ENCODE data around the gene MAN2B1. TPM values are rescaled to one million over a fixed set of nuclear protein-coding genes. Genes with fewer than 3 reads are reported as not detected.
"Not testable (repeated sequence)": the region's sequence is repeated elsewhere in the genome, so short reads cannot be mapped to it uniquely, and the experiment has no call there.

Gene MAN2B1
- total RNA-seq, 1 donor from 2014 or later, result 134 TPM

DNA sequence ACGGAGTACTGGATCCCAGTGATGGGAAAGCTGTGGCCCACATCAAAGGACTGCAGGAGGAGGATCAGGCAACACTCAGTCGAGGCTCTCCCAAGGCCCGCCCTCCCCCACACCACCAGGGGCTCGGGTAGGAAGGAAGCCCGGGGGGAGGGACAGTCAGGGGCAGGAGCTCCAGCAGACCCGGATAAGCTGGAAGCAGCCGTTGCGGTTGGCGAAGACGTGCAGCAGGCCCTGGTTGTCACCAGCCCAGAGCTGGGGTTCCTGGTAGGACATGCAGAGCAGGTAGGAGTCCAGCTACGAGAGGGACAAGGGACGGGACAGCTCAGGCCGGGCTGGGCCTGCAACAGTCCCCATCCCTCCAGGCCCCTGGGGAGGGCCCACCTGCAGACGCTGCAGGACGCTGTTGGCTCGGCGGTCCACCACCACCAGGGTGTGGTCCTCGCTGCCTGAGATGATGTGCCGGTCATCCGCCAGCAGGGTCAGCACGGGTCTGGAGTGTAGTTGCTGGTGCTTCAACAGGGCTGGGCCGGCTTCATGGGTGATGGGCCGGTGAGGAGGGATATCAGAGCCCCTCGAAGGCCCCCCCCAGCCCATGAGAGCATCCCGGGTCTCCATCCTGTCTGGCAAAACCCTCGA is 23.2 kb upstream of the MAN2B1 start:
- intact Hi-C loops (cut with micrococcal nuclease), result no loop called here

DNA sequence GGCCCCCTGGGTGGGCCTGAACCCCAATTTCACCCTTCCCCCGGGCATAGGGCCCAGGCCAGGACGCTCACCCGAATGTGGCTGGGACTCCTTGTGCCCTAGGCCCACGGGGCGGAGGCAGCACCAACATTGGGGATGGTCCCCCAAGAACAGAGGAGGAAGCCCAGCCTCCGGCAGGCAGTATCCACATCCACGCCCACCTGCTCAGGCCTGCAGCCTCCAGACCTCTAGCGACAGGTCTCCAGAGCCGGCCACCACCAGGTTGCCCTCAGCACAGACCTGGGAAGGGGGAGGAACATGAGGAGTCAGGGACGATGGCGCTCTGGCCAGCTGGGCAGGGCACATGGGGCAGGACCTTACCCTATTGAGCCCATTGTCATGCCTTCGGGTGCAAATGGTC is 22.5 kb upstream of the MAN2B1 start:
- intact Hi-C loops (cut with micrococcal nuclease), result no loop called here

DNA sequence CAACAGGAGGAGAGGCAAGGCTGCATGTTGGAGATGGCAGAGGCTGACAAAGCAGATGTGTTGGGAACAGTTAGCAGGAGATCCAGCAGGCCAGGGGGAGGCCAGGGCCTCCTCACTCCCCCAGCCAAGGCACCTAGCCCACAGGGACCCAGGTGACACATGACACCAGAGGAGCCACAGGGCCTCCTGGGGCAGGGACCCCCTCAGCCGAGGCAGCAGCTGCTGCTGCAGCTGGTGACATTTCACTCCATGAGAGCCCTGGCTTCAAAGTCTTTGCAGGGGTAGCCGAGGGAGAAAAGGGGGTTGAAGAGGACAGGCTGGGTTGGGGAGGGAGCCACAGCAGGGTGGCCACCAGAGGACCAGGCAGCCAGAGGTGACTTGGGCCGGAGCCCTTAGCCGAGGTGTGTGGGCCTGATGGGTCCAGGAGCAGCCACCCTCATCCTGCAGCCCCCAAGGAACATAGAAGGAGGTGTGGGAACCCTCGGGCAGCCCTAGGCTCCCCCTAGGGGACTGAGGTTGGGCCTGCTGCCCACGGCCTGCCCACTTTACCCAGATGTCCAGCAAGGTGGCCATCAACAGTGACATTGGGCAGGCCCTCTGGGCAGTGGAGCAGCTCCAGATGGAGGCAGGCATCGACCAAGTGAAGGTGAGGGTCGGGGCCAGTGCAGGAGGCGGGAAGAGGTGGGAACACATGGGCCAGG is 21.1 kb upstream of the MAN2B1 start, which contains the start of gene GNG14:
GNG14 (plus strand) TSS at position 503 of the 701 bp plus-strand sequence; CDS start at position 554, 51 bp downstream.
- intact Hi-C loops (cut with micrococcal nuclease), result no loop called here

DNA sequence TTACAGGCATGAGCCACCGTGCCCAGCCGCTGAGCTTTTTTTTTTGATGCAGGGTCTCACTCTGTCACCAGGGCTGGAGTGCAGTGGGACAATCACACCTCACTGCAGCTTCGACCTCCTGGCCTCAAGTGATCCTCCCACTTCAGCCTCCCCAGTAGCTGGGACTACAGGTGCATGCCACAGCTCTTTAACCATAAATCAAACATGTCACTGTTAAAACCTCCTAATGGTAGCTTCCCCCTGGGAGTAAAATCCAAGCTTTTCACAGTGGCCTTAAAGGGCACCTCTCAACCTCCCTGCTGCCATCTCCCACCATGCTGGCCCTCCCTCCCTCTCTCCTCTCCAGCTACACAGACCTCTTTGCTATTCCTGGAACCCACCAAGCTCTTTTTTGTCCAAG is 19.3 kb upstream of the MAN2B1 start:
- intact Hi-C loops (cut with micrococcal nuclease), result no loop called here

DNA sequence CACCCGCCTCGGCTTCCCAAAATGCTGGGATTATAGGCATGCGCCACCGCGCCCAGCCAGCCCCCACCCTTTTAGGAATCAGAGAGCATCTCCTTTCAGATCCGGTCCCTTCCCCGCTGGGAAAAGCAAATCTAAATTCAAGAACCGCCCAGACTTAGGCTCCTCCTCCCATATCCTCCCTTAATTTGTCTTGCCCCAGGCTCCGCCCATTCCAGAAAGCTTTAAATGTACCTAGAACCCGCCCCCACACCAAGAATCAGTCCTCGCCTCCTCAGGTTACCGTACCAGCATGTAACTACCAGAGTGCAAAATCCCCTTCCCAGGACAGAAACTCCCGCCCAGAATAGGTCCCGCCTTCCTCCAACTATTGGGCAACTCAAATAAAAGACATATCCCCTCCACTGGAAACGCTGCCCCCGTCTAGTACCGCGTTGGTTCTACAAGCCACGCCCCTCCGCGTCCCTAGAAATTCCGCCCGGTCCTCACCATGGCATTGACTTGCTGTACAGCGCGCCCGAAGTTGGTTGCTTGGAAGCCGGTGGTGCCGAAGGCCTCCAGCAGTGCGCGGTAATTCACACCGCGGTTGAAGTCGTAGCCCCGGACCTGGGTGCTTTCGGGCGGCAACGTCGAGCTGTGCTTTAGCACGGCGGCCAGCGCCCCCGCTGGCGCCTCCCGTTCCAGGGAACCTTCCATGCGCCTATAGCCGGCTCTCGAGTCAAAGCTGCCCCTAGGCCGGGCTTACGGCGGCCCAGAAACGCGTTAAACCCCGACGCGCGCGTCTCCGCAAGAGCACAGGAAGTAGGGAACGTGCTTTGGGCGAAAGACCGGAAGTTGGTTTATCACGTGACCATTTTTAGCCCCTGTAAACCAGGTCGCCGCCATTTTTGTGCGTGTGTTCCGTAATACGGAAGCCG is 14.8 kb upstream of the MAN2B1 start, which contains the start of gene DHPS:
DHPS (minus strand) TSS at position 807 of the 914 bp plus-strand sequence; CDS start at position 693, 114 bp downstream.
- intact Hi-C loops (cut with micrococcal nuclease), result loop anchor here (1.0 to 5.0 kb wide), 6 partner anchors 12 to 111 kb away; partner anchors contain the start of genes FBXW9, JUNB, TRIR and ZNF490

DNA sequence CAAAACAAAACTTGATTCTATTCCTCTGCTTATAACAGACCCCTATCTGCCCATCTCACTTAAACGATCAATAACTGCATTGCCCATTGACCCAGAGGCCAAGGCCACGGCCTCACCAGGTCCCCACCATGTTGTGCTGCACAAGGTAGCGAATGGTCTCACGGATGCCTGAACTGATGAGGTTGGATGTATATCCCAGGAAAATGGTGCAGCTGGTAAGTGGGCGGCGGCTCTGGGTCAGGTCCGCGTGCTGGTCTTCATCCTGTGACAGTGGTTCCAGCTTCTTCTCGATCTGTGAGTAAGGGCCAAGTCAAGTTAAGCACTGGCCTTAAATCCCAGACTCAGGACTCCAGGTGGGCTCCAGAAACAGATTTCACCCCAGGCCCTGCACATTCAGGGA is 13.5 kb upstream of the MAN2B1 start:
- intact Hi-C loops (cut with micrococcal nuclease), result loop anchor here (2.0 to 5.0 kb wide), 3 partner anchors 17 to 112 kb away; partner anchors contain the start of genes FBXW9, JUNB, ZNF490 and ZNF791

DNA sequence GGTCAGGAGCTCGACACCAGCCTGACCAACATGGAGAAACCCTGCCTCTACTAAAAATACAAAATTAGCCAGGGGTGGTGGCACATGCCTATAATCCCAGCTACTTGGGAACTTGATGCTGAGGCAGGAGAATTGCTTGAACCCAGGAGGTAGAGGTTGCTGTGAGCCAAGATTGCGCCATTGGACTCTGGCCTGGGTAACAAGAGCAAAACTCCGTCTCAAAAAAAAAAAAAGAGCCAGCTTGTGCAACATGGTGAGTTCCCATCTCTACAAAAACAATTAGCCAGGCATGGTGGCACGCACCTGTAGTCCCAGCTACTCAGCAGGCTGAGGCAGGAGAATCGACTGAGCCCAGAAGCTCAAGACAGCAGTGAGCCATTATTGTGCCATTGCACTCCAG is 11.5 kb upstream of the MAN2B1 start:
- intact Hi-C loops (cut with micrococcal nuclease), result not testable (repeated sequence)

DNA sequence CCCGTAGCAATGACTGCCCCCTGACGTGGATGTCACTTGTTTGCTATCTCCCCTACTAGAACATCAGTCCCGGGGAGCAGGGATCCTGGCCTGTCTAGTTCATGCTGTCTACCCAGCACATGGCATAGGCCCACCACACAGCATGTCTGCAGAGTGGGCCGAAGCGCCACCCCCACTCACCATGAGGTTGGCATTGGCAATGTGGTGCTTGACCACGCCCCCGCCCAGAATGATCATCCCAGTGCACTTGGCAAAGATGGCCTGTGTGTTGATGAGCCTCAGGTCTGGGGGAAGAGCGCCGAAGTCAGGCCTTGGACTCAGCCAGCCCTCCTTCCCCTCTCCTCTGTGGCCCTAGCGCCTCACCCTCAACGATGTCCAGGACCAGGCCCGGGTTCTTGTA is 10.4 kb upstream of the MAN2B1 start:
- intact Hi-C loops (cut with micrococcal nuclease), result loop anchor here (1.0 kb wide), 1 partner anchor 170 kb away; no protein-coding TSS in a partner anchor

DNA sequence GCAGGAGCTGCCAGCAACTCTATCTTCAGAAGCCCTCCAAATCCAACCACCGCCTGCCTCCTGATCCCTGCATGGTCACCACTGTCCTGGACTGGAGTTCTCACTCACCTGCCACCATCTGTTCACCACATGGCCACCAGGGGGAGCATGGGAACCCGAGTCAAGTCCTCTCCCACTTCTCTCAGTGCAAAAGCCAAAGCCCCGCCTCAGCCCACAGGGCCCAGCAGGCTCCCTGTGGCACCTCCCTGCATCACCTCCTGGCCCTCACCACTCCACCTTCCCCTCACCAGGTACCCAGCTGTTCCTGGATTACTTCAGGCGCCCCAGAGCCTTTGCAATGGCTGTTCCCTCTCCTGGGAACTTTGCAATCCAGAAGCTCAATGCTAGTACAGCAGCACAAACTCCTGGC is 9.8 kb upstream of the MAN2B1 start:
- intact Hi-C loops (cut with micrococcal nuclease), result loop anchor here (1.0 kb wide), 1 partner anchor 171 kb away; no protein-coding TSS in a partner anchor

DNA sequence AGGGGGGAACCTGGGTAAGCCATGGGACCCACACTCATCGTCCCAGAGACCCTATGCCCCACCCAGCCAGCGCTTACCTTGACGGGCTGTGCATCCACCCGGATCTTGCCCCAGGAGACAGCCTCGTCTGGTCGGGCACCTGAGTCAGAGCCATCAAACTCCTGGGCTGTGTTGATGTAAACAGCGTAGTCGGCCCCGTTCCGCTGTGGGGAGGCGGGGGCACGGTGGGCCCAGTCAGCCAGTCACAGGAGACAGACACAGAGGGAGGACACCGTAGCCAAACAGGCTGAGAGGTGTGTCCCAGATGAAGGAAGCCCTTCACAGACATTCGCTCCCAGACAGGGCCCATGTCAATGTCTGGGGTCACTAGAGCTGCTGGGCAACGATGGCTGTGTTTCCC is 9.4 kb upstream of the MAN2B1 start:
- intact Hi-C loops (cut with micrococcal nuclease), result loop anchor here (1.0 kb wide), 1 partner anchor 171 kb away; no protein-coding TSS in a partner anchor

DNA sequence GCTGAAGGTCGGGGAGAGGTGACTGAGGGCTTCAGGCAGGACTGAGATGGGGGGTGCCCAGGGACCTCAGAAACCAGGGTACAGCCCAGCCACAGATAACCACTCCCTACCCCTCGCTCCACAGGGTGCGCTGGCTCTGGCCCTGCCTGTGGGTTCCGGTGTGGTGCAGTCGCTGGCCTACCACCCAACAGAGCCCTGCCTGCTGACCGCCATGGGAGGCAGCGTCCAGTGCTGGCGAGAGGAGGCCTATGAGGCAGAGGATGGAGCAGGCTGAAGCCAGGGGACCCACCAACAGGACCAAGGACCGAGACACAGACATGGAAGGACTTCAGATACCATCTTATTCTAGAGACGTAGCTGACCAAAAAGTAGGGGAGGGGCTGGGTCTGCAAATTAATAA is 8.9 kb upstream of the MAN2B1 start:
- intact Hi-C loops (cut with micrococcal nuclease), result no loop called here

DNA sequence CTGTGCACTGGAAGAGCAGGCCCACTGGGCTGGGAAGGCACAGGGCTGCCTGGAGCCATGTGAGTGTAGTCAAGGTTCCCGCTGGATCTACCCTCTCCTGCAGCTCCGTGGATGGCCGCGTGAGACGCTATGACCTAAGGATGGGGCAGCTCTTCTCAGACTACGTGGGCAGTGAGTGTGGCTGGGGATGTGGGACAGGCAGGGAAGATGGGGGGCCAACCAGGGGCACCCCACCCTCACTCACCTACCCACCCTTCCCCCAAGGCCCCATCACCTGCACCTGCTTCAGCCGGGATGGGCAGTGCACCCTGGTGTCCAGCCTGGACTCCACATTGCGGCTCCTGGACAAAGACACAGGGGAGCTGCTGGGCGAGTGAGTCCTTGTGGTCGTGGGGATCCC is 6.2 kb upstream of the MAN2B1 start:
- intact Hi-C loops (cut with micrococcal nuclease), result loop anchor here (1.0 kb wide), 1 partner anchor 108 kb away; no protein-coding TSS in a partner anchor

DNA sequence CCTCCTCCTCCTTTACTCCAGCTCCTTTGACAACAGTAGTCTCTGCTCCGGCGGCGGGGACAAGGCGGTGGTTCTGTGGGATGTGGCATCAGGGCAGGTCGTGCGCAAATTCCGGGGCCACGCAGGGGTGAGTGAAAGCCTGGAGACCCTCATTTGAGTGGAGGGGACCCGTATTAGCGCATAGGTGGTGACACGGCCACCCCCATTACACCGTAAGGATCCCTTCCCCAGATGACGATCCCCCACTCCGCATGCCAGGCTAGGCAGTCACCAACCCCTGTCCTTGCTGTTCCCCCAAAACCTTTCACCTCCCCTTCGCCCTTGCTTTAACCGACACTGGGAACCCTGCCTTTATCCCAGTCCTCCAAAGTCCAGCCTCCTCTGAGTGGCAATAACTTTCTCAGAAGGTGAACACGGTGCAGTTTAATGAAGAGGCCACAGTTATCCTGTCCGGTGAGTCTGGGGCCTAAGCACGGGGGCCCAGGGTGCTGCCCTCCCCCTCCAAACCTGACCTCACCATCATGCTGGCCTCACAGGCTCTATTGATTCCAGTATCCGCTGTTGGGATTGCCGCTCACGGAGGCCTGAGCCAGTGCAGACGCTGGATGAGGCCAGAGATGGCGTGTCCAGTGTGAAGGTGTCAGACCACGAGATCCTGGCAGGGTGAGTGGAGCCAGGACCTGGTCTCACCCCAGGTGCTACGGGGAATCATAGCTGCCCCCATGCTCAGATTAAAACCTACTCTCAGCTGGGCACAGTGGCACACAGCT is 3.8 kb upstream of the MAN2B1 start:
- intact Hi-C loops (cut with micrococcal nuclease), result no loop called here

DNA sequence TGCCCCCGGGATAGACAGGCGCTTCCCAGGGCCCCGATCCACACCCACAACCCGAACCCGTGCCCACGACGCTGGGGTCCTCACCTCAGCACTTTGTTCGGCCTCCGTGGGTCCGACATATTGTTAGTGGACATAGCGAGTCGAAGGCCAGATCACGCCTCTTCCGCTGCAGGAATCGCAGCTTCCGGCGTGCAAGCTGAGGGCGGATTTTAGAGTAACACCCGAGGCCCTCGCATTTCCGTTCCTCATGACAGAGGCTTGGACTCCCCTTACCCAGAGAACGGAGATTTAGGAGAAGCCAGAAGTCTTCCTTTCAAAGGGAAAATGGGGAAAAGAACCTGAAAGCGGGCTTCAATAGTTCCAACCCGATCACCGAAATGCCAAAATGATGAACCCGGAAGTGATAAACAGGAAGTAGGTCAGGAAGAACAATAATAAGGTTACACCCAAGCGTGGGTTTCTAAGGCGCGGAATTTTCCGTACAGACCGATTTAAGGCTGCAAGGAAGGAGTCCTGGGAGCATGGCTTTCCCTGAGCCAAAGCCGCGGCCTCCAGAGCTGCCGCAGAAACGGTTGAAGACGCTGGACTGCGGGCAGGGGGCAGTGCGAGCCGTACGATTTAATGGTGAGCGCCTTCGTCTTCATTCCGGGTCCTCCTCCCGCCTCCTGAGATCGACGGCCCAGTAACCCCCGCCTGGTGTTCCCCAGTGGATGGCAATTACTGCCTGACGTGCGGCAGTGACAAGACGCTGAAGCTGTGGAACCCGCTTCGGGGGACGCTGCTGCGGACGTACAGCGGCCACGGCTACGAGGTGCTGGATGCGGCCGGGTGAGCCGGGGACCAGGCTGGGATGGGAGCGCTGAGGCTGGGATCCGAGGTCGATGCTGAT is 3.0 kb upstream of the MAN2B1 start:
- intact Hi-C loops (cut with micrococcal nuclease), result loop anchor here (1.0 to 5.0 kb wide), 3 partner anchors 12 to 747 kb away; partner anchors contain the start of gene DHPS

DNA sequence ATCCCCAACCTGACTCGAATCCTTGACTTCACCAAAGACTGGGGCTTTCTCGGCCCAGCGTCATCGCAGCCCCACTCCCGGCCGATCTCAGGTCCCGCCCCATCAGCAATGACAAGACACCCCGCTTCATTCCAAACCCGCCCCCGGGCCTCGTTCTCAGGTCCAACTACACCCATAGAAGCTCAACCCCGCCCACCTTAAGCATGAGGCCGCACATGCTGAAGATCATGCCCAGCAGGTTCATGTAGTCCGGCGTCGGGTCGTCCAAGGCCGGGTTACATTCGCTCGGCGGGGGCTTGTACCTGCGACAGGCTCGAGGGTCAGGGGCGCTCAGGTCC is 2.4 kb upstream of the MAN2B1 start:
- intact Hi-C loops (cut with micrococcal nuclease), result loop anchor here (1.0 to 5.0 kb wide), 3 partner anchors 12 to 747 kb away; partner anchors contain the start of gene DHPS

DNA sequence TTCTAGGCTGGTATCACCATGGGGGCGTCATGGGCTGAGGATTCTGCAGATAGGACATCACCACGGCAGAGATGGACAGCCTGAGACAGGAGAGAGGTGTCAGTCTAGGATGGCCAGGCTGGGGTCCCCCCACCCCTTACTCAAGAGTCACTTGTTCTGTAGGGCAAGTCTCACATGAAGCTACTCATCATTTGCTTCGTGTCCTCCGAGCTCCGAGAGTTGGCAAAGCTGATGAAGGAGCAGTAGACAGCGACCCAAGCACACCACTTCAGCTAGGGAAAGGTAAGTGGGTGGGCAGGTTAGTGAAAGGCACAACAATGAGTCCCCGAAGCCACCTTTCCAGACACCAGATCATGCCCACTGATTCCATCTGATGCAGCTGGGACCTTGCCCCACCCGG is 1.8 kb upstream of the MAN2B1 start:
- intact Hi-C loops (cut with micrococcal nuclease), result loop anchor here (5.0 kb wide), 1 partner anchor 746 kb away; no protein-coding TSS in a partner anchor

DNA sequence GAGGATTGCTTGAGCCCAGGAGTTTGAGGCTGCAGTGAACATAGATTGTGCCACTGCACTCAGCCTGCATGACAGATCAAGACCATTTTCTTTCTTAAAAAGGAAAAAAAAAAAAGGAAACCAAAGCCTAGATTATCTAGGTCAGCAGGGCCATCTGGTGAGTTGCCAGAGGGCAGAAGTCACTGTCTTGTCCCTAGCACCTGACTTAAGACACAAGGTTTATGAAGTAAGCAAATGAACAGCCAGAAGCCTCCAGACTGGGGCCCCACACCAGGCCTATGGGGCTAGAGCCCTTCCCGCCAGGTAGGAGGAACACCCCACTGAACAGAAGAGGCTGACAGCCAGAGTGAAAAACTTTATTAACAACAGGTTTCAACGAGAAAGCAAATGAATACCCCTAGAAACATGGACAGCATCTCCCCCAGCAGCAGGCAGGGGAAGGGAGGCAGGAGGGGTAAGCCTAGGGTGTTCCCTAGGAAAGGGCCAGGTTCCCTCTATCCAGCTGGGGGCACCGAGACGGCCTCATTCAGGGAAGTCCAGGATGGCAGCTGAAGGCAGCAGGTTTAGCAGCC is 1.3 kb upstream of the MAN2B1 start:
- intact Hi-C loops (cut with micrococcal nuclease), result loop anchor here (5.0 kb wide), 1 partner anchor 746 kb away; no protein-coding TSS in a partner anchor

DNA sequence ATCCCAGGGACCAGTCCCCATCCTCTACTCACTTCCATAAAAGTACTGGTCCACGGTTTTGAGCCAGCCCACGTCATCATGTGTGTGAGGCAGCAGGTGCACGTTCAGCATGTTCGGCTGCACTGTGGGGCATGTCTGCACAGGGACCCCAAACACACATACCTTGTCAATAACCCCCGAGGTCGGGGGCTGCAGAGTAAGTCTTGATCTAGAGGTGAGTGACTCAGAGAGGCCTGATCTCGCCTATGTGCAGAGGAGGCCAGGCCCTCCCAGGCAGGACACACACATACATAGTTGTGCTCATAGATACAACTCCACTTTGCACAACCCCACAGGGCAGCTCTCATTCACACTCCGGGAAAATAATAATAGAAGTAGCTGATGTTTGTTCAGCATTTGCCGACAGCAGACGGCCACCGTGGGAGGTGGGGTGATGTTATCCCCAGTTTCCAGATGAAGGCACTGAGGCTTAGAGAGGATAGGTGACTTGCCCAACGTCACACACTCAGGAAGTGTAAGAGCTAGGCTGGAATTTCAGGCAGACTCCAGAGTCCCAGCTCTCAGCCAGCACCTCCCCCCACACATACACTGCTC is 774 bp downstream of the MAN2B1 start:
- intact Hi-C loops (cut with micrococcal nuclease), result loop anchor here (1.0 to 5.0 kb wide), 2 partner anchors 25 to 743 kb away; no protein-coding TSS in a partner anchor

DNA sequence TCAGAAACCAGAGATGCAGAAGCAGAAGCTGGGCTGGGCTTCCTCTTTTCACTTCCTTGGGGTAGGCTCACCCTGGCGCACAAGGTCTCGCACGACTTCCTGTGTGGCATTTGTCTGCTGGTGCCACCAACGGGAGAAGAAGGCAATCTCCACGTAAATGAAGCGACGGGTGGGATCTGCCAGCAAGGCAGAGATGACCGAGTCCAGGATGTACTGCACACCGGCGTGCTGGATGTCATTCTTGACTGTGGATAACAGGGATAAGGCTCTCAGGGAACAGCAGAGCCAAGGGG is 1.3 kb downstream of the MAN2B1 start:
- intact Hi-C loops (cut with micrococcal nuclease), result loop anchor here (5.0 kb wide), 1 partner anchor 743 kb away; no protein-coding TSS in a partner anchor

Measured in T-helper 2 cell treated with Interferon-gamma antibody and Interleukin-4, amounts not matched to agents 100 ng/mL and 5 ng/mL, for 36 hours (primary cell).